Fibroblast of peridontal ligament (primary cell): ENCODE results near the gene DOLK.
A peak's percentile ranks its signal among the peaks of the same experiment; 100 is the strongest.
"Not testable (repeated sequence)": the region's sequence is repeated elsewhere in the genome, so short reads cannot be mapped to it uniquely, and the experiment has no call there.

ENCODE experiments used
- DNase-seq: peaks from one replicate; pipeline ENCODE4 v3.0.0-alpha.2; 2010; ENCODE audit errors: extremely low read depth

The DOLK gene

GRCh38 chr9:128947527-128948301 is at the start of gene DOLK, which contains the start of gene NUP188:
TSS of gene DOLK (minus strand) at chr9:128947603. CDS start at chr9:128947303, 300 bp downstream.
TSS of gene NUP188 (plus strand) at chr9:128947699. CDS start at chr9:128947720, 21 bp downstream.
- peak; percentile 81 for DNase-seq

DNA sequence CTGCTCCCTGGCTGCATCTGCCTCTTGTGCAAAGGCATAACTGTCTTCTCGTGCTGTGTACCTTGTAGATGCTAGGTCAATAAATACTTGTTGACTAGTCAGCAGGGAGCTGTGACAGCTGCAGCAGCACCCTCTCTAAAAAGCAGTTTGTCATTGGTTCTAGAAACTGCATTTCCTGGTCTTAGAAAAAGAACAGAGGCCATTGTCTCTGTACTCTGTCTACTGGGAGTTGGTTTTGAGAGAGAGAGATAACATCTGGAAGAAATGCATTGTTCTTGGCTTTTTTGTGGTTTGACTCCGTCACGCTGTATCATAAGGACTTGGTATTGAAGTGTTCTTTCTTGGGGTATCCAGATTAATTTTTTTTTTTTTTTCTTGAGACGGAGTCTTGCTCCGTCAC is 48.4 kb upstream of the DOLK start:
- no peak for DNase-seq

DNA sequence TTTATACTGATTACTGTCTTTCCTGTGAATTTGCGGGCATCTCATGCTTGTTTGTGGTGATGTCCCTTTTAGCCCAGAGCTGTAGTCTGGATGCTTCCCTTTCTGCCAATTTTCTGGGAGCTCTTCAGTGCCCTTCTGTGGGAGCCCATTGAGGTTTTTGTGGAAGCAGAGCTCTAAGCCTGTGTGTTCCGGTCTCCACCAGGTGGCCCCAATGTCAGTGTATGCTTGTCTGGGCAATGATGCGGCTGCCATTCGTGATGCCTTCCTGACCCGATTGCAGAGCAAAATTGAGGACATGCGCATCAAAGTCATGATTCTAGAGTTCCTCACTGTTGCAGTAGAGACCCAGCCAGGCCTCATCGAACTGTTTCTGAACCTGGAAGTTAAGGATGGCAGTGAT is 45.6 kb upstream of the DOLK start:
- peak; percentile 39 for DNase-seq

- DNase-seq: peak; percentile 90
Observed at GRCh38 chr9:128987805-128988204, 40.4 kb upstream of the DOLK start.

- DNase-seq: no peak
Observed at GRCh38 chr9:128986671-128987070, 39.3 kb upstream of the DOLK start.

GRCh38 chr9:128983536-128983935 is 36.1 kb upstream of the DOLK start:
- no peak for DNase-seq

DNA sequence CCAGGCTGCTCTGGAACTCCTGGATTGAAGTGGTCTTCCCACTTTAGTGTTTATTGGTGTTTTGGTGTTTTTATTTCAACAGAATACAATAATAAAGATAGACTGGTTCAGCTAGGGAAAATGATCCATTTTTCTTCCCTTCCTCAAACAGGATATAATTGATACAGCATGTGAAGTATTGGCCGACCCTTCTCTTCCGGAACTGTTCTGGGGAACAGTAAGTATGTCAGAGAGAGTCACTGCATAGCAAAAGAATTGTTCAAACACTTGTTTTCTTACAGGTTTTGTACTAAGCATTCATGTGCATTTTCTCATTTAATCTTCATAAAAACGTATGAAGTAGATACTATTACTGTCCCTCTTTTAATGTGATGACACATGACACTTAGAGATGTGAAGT is 31.7 kb upstream of the DOLK start:
- peak; percentile 13 for DNase-seq

DNA sequence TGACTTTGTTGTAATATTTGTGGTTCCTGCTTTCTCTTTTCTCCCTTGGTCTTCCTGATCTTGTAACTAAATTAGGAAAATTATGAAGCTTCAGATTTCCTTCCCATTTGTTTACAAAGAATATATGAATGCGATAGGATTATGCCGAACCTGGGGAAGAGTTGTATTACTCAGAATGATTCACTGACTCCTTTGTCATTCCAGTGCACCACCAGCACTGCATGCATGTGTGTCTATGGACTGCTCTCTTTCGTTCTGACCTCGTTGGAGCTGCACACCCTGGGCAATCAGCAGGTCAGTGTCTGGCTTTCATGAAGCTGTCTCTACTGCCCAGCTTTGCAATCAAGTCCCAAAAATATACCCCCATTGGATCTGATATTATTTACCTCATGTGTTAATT is 25.6 kb upstream of the DOLK start:
- DNase-seq: peak; percentile 69

DNA sequence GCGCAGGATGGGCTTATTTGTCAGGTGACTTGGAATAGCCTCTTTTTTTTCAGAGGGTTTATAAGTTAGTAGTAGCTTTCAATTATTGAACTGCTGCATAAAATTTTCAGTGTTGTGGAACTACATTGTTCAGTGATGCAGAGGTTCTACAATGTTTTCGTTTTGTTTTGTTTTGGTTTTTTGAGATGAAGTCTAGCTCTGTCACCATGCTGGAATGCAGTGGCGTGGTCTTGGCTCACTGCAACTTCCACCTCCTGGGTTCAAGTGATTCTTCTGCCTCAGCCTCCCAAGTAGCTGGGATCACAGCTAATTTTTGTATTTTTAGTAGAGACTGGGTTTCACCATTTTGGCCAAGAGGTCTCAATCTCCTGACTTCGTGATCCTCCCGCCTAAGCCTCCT is 22.1 kb upstream of the DOLK start:
- peak; percentile 33 for DNase-seq

DNA sequence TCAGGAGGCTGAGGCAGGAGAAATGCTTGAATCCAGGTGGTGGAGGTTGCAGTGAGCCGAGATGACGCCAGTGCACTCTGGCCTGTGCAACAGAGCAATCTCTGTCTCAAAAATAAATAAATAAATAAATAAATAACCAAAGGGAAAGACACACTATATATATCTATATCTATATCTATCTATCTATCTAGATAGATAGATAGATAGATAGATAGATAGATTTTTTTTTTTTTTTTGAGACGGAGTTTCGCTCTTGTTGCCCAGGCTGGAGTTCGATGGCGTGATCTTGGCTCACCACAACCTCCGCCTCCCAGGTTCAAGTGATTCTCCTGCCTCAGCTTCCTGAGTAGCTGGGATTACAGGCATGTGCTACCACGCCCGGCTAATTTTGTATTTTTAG is 14.0 kb upstream of the DOLK start:
- not testable (repeated sequence) for DNase-seq

DNA sequence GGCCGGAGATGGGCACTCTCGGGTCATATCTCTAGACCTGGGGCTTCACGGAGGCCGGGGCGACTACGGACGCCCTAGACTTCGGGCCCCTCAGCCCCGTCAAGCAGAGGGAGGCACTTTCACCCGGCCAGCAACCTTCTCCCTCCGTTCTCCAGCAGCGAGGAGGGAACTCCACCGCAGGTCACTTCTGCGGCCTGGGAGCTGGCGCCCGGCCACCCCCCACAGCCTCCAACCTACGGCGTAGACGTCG is 201 bp downstream of the DOLK start:
- DNase-seq: no peak

GRCh38 chr9:128946571-128947276 is 679 bp downstream of the DOLK start:
- peak; percentile 15 for DNase-seq

DNA sequence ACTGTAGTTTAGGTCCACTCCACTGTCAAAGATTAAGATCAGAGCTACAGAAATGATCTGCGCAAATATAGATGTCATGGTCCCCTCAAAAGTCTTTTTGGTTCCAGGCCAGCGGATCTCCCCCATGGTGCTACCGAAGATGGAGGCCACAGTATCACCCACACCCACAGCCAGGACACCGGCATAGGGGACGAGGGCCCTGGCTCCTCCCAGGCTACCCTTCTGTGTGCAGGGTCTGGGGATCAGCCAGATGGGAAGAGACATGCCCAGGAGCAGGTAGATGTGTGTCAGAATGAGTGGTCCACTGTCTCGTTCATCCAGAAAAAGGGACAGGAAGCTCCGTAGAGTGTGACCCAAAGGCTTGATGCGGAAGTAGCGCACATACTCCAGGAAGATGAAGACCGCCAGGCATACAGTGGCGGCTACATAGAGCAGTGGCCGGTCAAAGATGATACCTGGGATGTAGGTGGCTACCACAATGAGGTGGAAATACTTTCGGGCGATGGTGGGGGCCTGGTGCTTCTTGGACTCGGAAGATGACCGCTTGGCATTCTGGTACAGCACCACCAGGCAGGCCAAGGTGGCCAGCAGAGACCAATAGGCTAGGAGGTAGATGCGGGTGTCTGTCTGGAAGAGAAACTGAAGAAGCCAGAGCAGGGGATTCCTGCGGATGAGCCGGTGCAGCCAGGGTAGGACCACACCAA is 1.5 kb downstream of the DOLK start:
- DNase-seq: no peak

- DNase-seq: not testable (repeated sequence)
Observed at GRCh38 chr9:128944966-128945365, 2.4 kb downstream of the DOLK start.

GRCh38 chr9:128943832-128944620 is 3.4 kb downstream of the DOLK start:
- no peak for DNase-seq

- DNase-seq: no peak
Observed at GRCh38 chr9:128940946-128941755, 6.3 kb downstream of the DOLK start.

- no peak for DNase-seq
Observed at GRCh38 chr9:128940271-128940921, 7.0 kb downstream of the DOLK start.

DNA sequence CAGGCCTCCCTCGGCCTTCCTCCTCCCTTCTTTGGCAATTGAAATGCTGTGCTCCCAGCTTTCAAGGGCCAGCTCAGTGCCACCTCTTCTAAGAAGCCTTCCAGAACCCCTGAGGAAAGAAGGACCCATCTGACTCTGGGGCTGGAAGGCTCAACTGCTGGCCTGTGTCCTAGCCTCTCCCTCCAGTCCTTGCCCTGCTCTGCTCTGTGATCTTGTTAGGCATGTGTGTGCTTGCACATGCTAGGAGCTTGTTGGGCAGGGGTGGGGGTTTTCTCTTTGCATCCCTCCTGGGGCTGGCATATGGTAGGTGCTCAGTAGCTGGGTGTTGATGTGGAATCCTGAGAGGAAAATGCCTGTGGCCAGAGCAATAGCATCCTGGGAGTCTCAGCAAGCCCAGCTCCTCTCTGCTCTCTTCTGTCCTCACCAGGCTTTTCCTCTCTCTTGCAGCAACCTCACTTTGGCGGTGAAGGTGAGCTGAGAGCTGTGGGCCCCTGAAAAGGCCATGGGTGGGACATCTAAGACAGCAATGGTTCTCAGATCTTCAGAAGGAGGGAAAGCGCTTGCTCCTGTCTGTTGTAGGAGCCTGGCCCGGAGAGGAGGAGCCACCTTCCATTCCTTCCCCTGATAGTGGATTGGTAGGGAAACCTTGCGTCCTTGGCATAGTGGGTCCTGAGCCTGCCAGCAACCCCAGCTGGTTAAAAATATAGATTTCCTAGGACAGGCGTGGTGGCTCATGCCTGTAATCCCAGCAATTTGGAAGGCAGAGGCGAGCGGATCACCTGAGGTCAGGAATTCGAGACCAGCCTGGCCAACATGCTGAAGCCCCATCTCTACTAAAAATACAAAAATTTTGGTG is 9.9 kb downstream of the DOLK start:
- no peak for DNase-seq

GRCh38 chr9:128936171-128936865 is 11.1 kb downstream of the DOLK start:
- no peak for DNase-seq
